ENCODE measurements around the gene NEDD4.
"Not testable (repeated sequence)": the region's sequence is repeated elsewhere in the genome, so short reads cannot be mapped to it uniquely, and the experiment has no call there.

The NEDD4 gene

GRCh38 chr15:55952501-55953274 is 40.7 kb downstream of the NEDD4 start:
- not testable (repeated sequence) for DNase-seq

- not testable (repeated sequence) for DNase-seq
Observed at GRCh38 chr15:55944606-55945005, 48.8 kb downstream of the NEDD4 start.

- DNase-seq = no peak
Observed at GRCh38 chr15:55942332-55942731, 51.1 kb downstream of the NEDD4 start.

GRCh38 chr15:55937040-55937439 is 56.4 kb downstream of the NEDD4 start:
- no peak for DNase-seq

GRCh38 chr15:55928955-55929354 is 64.5 kb downstream of the NEDD4 start:
- no peak for DNase-seq

GRCh38 chr15:55921744-55922143 is 71.7 kb downstream of the NEDD4 start:
- no peak for DNase-seq

- DNase-seq = no peak
Observed at GRCh38 chr15:55917881-55918296, 75.5 kb downstream of the NEDD4 start.

- no peak for DNase-seq
Observed at GRCh38 chr15:55916666-55917409, 76.6 kb downstream of the NEDD4 start.

- DNase-seq = no peak
Observed at GRCh38 chr15:55915876-55916567, 77.4 kb downstream of the NEDD4 start.

GRCh38 chr15:55915221-55915620 is 78.2 kb downstream of the NEDD4 start:
- DNase-seq = no peak

GRCh38 chr15:55914446-55914845 is 79.0 kb downstream of the NEDD4 start:
- DNase-seq = no peak

GRCh38 chr15:55912982-55913381 is 80.4 kb downstream of the NEDD4 start:
- no peak for DNase-seq

GRCh38 chr15:55909036-55909811 is 84.2 kb downstream of the NEDD4 start:
- DNase-seq = no peak

GRCh38 chr15:55907797-55908196 is 85.6 kb downstream of the NEDD4 start:
- no peak for DNase-seq

GRCh38 chr15:55902981-55903380 is 90.4 kb downstream of the NEDD4 start:
- DNase-seq = no peak

GRCh38 chr15:55900019-55900418 is 93.4 kb downstream of the NEDD4 start:
- DNase-seq = no peak

GRCh38 chr15:55899537-55899936 is 93.9 kb downstream of the NEDD4 start:
- DNase-seq = no peak

GRCh38 chr15:55897560-55898336 is 95.7 kb downstream of the NEDD4 start:
- DNase-seq = peak; percentile 30

- DNase-seq = no peak
Observed at GRCh38 chr15:55894399-55894965, 98.9 kb downstream of the NEDD4 start.

- DNase-seq = no peak
Observed at GRCh38 chr15:55893852-55894251, 99.6 kb downstream of the NEDD4 start.

- DNase-seq = no peak
Observed at GRCh38 chr15:55891196-55891595, 102.2 kb downstream of the NEDD4 start.

- DNase-seq = no peak
Observed at GRCh38 chr15:55884223-55884622, 109.2 kb downstream of the NEDD4 start.

Data from stimulated activated CD8-positive, alpha-beta memory T cell treated with anti-CD3 and anti-CD28 coated beads, Interleukin-4, amount 100 ng/mL, for 48 hours (primary cell).